D721Med (cell line): ENCODE results near the gene MAP3K15.
"Not testable (repeated sequence)": the region's sequence is repeated elsewhere in the genome, so short reads cannot be mapped to it uniquely, and the experiment has no call there.

Experiments used
- DNase-seq: peaks from one replicate; pipeline ENCODE4 v3.0.0; 2011; ENCODE audit warnings: low spot score; ENCODE audit not compliant: insufficient read length
- FAIRE-seq: peaks from 2 replicates; lab custom pipeline; 2011; peaks lifted over from hg19 to GRCh38; lab: Jason Lieb, UNC
- CTCF ChIP-seq: IDR thresholded peaks from 2 replicates; pipeline ENCODE4 v1.5.1; 2012; ENCODE audit warnings: mild to moderate bottlenecking, control low read depth; ENCODE audit not compliant: insufficient read depth; ENCODE audit errors: missing control alignments

MAP3K15 gene

GRCh38 chrX:19512961-19513360 is 2.3 kb downstream of the MAP3K15 start:
- FAIRE-seq: no peak
- DNase-seq: no peak
- TF ChIP-seq CTCF: no peak

GRCh38 chrX:19512359-19512758 is 2.9 kb downstream of the MAP3K15 start:
- FAIRE-seq (no peak), DNase-seq (no peak)
- TF ChIP-seq CTCF: no peak

- not testable (repeated sequence) for FAIRE-seq, DNase-seq
These were observed 3.5 kb downstream of the MAP3K15 start for GRCh38 chrX:19511796-19512195.

GRCh38 chrX:19496711-19497110 is 18.6 kb downstream of the MAP3K15 start:
- no peak for DNase-seq
- TF ChIP-seq CTCF: no peak

GRCh38 chrX:19487520-19488200 is 27.6 kb downstream of the MAP3K15 start:
- no peak for TF ChIP-seq CTCF
- DNase-seq: no peak
- no peak for FAIRE-seq

More at GRCh38 chrX:19496711-19497110, 18.6 kb downstream of the MAP3K15 start:
- FAIRE-seq: no peak

GRCh38 chrX:19479458-19479857 is 35.9 kb downstream of the MAP3K15 start:
- FAIRE-seq (no peak), DNase-seq (no peak)
- TF ChIP-seq CTCF: no peak

- not testable (repeated sequence) for FAIRE-seq, DNase-seq
These were observed 46.9 kb downstream of the MAP3K15 start for GRCh38 chrX:19468383-19468782.

- TF ChIP-seq CTCF: no peak
These were observed 52.4 kb downstream of the MAP3K15 start for GRCh38 chrX:19462879-19463278.

More at GRCh38 chrX:19462879-19463278, 52.4 kb downstream of the MAP3K15 start:
- FAIRE-seq: no peak
- no peak for DNase-seq
